IPS-NIHi7 (cell line): ENCODE measurements around the gene NR5A1.

Experiments
- DNase-seq: peaks from one replicate; pipeline ENCODE4 v3.0.0; 2012; ENCODE audit warnings: mixed read lengths; ENCODE audit errors: extremely low spot score

NR5A1 gene

GRCh38 chr9:124506931-124507879, at the start of gene NR5A1:
Gene NR5A1 (minus strand): TSS chr9:124507399. CDS start chr9:124503395, 4,004 bp downstream.
- DNase-seq: no peak

DNA sequence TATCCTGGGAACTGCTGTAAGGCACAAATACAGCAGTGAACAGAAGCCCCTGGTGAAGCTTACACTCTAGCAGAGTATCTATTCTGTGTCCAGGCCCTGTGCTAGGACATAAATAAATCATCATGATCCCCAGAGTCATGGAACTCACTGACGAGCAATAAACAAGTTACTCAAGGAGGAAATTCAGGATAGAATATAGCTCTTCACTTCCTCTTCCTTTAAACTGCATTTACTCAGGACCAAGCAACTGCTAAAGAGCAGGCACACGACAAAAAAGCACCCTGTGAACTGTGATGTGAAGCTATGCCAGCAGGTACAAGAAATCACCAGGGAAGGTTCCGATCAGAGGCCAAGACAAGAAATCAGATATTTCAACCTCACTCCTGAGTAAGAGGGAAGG, 47.8 kb upstream of the NR5A1 start:
- DNase-seq: no peak

GRCh38 chr9:124553738-124554137, 46.5 kb upstream of the NR5A1 start:
- no peak for DNase-seq

DNA sequence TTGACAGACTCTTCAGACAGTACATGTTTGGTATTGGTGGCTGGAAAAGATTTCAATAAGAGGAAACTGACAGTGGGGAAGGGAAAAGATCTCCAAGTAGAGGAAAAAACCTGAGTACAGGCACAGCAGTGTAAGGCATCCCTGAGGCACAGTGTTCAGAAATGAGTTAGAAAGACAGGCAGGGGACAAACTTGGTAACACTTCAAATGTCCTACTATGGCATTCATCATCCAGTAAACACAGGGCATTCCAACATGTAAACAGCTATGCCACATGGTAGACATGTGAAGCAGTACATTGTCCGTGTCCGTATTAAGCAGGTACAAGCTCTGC, 45.0 kb upstream of the NR5A1 start:
- no peak for DNase-seq

- DNase-seq: peak; percentile 89
These were observed 44.5 kb upstream of the NR5A1 start for GRCh38 chr9:124551472-124552272.

DNA sequence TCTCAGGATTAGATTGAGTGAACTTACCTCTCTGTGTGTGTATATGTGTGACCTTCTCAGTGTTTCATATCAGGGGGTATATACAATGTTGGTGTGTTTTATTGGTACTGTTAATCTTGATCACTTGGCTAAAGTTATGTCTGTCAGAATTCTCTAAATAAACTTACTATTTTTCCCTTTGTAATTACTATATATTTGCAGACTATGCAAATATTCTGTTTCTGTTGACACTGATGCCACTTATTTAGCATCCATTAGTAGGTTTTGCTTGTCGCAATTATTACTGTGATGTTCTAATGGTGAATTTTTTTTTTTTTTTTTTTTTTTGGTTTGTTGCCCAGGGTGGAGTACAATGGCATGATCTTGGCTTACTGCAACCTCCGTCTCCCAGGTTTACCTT, 42.9 kb upstream of the NR5A1 start:
- no peak for DNase-seq

- DNase-seq: no peak
These were observed 41.8 kb upstream of the NR5A1 start for GRCh38 chr9:124549016-124549415.

DNA sequence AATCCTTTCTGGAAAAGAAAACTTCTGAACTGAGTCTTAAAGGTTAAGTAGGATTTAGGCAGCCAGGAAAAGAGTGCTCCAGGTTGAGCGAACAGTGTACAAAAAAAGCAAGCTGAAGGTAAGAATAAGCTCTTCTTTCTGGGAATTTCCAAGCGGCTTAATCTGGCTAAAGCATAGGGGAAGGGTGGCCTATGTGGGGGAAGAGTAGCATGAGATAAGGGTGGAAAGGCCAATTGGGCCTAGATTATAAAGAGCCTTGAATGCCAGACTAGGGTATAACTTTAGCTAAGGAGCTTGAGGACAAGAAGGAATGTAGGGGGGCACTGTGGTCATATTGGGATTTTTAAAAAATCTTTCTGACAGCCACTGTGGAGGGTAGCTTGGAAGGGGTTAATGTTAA, 37.3 kb upstream of the NR5A1 start:
- no peak for DNase-seq

DNA sequence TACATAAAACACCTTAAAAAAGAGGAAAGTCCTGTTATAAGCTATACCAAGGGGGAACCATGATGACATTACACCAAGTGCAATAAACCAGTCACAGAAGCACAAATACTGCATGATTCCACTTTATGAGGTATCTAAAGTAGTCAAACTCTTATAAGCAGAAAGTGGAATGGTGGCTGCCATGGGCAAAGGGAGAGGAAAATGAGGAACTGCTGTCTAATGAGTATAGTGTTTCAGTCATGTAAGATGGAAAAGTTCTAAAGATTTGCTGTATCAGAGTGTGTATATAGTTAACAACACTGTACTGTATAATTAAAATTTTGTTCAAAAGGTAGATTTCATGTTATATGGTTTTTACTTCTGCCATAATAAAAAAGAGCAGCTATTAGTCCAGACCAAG, 34.6 kb upstream of the NR5A1 start:
- DNase-seq: no peak

- DNase-seq: no peak
These were observed 30.7 kb upstream of the NR5A1 start for GRCh38 chr9:124537926-124538325.

DNA sequence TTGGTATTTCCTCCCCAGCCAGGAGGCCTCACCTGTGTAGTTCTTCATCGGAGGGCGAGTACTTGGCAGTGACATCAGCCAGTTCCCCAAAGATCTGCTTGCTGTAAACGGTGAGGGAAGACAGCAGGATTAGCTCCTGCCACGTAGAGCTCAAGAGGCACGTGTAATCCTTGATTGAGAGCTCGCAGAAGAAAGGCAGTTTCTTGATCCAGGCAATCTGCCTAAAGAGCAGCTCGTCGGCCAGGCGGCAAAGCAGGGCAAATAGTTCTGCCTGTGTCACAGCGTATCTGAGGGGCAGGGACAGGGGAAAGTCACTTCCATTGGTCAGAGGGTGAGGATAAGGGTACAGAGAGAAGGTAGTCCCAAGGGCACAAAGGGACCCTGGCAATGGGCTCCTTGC, 28.6 kb upstream of the NR5A1 start:
- no peak for DNase-seq

- no peak for DNase-seq
These were observed 25.7 kb upstream of the NR5A1 start for GRCh38 chr9:124532897-124533296.

- DNase-seq: no peak
These were observed 23.9 kb upstream of the NR5A1 start for GRCh38 chr9:124531115-124531514.

DNA sequence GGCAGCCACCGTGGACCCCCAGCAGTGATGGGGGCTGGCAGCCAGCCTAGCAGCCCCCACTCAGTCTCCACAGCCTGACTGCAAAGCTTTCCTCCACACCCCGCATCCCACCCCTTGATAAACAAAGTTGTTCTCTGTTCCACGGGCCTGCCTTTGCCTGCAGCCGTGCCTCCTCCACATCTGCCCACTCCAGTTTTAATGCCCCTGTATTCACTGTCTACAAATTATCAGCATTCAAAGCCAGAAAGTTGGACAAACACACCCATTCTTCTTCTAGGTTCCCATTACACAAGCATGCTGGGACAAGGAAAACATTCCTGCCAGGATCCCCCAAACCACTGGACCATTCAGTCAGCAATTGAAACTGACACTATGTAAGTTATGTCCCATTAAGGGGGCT, 23.0 kb upstream of the NR5A1 start:
- DNase-seq: no peak

DNA sequence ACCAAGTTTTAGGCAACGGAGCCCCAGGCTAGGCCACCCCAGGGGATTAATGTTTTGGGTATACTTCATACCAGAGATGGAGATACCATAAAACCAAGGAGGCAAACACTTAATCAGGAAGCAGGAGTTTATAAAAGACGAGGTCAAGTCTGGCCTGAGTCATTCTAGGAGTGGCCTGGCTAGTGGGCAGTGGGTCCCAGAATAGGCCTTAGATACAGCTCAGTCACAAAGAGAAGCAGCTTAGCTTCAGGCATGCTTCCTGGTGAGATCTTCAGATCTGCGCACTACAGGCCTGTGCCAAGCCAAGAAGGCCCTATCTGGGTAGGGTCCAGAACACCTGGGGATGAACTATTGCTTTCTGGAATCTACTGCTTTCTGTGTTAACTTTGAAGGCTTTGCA, 20.6 kb upstream of the NR5A1 start:
- no peak for DNase-seq

DNA sequence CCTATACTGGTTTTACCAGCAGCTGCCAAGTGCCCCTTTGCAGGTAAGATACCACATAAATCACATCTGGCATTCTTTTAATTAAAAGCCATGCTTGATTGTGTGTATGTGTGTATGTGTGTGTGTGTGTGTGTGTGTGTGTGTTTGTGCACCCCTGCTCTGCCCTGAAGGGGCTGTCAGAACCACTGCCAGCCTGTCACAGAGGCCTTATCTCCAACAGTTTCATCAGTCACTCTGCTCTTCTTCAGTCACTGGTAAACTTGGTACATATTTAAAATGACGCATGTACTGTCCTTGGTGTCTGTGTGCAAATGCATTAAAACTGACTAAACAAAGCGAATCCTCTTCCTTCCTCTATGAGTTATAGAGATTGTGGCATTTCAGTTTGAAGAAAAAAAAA, 19.0 kb upstream of the NR5A1 start:
- no peak for DNase-seq

DNA sequence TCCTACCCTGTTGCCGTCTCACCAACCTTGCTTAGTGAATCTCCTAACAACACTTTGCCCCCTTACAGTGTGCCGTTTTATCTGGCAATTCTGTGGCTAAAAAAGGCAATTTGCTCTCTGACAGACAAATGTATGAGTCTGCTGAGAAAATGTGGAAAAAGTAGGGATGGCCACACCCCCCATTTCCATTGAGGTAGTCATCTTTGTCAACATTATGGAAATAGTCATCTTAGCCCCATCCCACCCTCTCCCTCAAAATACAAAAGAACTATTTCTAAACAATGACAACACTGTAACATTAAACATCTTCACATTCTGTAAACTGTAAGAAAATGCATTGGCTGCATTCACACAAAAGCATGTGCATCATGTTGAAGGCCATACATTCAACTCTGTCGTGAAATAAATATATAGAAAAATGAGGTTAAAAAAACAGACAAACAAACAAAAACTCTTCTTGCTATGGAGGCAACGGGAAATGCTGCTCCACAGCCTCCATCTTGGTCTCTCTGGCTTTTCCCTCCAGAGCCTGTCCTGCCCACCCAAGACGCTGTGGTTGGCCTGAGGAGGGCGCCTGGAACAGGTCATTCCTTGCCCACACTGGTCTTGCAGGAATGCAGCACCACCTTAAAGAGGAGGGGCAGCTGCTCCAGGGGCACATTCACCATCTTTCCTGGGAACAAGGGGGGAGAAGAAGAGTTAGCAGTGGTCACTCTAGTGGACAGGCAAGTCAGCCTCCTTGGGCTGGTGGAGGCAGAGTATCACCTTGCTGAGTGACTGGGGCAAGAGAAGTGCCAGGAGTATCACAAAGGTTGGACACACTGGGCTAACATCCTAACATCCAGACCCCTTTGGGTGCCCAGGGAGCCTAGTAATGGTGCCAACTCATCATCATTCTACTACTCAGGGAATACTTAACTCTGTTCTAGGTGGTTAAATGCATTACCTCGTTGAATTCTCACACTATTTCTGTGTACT, 15.2 kb upstream of the NR5A1 start:
- peak; percentile 78 for DNase-seq

GRCh38 chr9:124521142-124521541, 13.9 kb upstream of the NR5A1 start:
- DNase-seq: no peak

DNA sequence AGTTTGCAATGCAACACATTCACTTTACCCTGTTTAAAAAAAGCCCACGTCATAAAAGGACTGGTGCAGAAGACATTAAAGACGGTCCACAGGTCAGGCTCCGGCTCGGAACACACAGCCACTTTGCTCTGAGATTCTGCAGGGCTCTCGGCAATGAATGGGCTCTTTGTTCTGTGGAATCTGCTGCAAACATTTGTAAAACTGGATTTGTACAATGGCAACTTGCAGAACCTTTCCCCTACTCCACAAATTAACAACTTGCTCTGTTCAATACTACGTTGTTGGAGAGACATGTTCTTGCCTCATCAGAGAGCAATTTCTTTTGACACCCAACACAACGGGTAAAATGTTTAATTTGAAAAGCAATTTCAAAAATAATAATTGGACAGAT, 13.0 kb upstream of the NR5A1 start:
- DNase-seq: no peak

DNA sequence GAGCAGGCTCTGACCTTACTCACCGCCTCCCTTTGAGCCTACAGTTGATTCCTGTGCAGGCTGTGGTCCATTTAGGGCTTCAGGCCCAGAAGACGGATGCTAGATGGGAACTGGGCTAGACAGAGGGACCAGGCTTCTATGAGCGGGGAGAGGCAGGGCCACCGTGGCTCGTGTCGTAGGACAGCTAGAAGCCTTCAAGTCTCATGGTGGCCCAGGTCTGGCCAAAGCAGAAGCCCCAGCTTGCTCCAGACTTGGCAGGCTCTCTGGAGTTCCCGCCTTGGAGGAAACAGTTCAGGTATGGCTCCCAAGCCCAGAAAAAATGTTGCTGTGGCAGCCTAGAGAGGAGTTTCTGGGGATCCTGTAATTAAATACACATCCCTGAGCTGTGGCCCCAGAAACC, 10.9 kb upstream of the NR5A1 start:
- DNase-seq: no peak

DNA sequence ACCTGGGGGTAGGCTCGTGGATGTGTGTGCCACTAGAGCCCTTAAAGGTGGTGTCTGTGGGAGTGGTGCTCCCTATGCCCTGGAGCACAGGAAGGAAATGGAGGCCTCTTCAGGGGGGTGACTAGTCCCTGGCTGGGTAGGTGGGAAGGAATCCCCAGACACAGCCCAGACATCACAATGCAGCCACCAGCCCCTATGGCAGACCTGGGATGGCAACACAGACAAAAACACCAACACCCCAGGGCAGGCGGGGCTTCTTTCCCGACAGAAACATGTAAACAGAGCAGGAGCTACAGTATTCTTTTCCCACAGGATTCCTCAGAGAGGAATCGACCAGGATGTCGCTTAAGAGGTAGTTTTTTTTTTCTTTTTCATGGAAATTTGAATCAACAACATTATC, 10.4 kb upstream of the NR5A1 start:
- DNase-seq: no peak

GRCh38 chr9:124514874-124515273, 7.7 kb upstream of the NR5A1 start:
- no peak for DNase-seq
